Erythroblast (primary cell): ENCODE results near the gene ELOF1.

Source experiments
- DNase-seq, 2 experiments: peaks; one replicate each; lab custom pipeline; 2025; lab: John Stamatoyannopoulos, UW
- GATA1 ChIP-seq: IDR thresholded peaks from 2 replicates; pipeline ENCODE4 v1.6.1; 2011; ENCODE audit warnings: low read depth, mild to moderate bottlenecking, control low read depth, low read length, moderate library complexity
- POLR2A ChIP-seq: IDR thresholded peaks from 2 replicates; pipeline ENCODE4 v1.6.1; 2011; ENCODE audit warnings: mild to moderate bottlenecking, low read length

ELOF1 gene

GRCh38 chr19:11535792-11536595, 23.0 kb downstream of the ELOF1 start:
- TF ChIP-seq GATA1 = no peak
- peak; percentile 20 for TF ChIP-seq POLR2A
- peak; percentile 94 to 97 for DNase-seq

DNA sequence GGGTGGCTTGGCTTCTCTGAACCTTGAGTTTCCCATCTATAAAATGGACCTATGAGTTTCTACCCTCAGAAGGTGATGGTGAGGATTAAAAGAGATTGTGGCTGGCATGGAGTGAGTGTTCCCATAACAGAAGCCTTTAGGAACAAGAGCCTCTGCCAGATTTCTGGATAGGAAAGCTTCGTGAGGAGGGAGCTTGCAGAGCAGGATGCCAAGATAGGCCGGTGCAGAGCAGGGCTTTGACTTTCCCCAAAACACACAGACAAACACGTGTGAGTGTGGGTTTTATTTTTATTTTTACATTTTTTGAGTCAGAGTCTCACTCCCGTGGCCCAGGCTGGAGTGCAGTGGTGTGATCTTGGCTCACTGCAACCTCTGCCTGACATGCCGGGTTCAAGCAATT, 24.1 kb downstream of the ELOF1 start:
- no peak for DNase-seq
- TF ChIP-seq POLR2A = no peak
- no peak for TF ChIP-seq GATA1

- DNase-seq = no peak
- TF ChIP-seq POLR2A (no peak), GATA1 (no peak)
These were observed 24.5 kb downstream of the ELOF1 start for GRCh38 chr19:11534538-11534937.

DNA sequence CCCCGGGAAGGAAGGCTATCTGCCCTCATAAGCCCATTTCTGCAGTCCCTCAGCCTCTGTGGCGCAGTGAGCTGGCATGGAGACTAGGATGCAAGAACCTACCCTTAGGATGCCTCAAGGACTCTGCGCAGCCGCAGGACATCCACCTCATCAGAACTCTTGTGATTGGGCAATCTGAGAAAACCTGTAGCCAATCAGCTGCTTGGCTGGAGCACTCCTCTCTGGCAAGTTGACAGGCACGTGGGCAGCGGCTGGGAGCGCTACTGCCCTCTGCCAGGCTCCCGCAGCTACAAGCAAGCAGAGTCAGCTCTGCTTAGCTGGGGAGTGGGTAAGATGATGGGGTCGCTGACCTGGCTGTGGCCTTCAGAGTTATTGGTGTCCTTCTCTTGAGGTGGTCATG, 28.6 kb downstream of the ELOF1 start:
- TF ChIP-seq POLR2A = no peak
- no peak for TF ChIP-seq GATA1
- DNase-seq = peak; percentile 84 to 89

- peak; percentile 55 for TF ChIP-seq POLR2A
- TF ChIP-seq GATA1 = no peak
- peak; percentile 97 for DNase-seq
These were observed 30.3 kb downstream of the ELOF1 start, which contains the start of gene ECSIT for GRCh38 chr19:11528551-11529341. Gene ECSIT, minus strand, starts transcription at chr19:11529134. Its CDS starts 9,964 bp downstream, at chr19:11519170.

DNA sequence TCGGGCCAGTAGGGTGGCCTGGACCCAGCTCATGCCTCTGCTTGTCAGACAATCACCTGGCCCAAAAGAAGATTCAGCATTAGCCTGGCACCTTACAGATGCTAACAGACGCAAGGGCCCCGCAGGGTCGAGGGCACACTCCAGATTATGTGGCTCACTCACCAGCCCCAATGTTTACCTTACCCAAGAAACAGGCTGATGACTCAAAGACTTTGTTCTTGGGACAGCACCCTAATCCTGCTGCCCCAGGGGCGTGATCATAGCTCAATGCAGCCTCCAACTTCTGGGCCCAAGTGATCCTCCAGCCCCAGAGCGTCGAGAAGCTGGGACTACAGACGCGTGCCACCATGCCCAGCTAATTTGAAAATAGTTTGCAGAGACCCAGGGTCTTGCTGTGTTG, 39.9 kb downstream of the ELOF1 start:
- no peak for DNase-seq
- TF ChIP-seq POLR2A (no peak), GATA1 (no peak)

DNA sequence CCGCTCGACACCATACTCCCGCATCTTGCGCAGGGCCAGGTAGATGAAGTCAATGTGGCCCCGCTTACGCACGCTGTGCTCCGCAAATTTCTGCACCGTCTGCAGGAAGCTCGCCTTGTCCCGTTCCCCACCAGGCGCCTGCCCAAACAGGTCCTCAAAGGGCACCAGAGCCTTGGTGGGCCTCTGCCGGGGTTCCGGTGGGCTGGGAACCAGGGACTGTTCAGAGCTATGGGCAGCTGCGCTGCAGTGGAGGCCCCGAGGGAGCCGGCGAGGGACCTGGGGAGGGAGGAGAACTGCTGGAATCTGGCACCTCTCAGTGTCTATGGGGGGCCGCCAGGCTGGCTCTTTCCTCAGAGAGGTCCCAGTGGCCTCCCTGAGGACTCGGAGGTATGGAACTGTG, 45.1 kb downstream of the ELOF1 start:
- TF ChIP-seq POLR2A (no peak), GATA1 (no peak)
- DNase-seq = no peak

GRCh38 chr19:11510444-11510843, 48.6 kb downstream of the ELOF1 start:
- TF ChIP-seq POLR2A (no peak), GATA1 (no peak)
- no peak for DNase-seq

- TF ChIP-seq GATA1 (no peak), POLR2A (no peak)
- DNase-seq = no peak
These were observed 51.5 kb downstream of the ELOF1 start for GRCh38 chr19:11507370-11508078.

GRCh38 chr19:11506967-11507366, 52.1 kb downstream of the ELOF1 start:
- no peak for DNase-seq
- TF ChIP-seq POLR2A (no peak), GATA1 (no peak)

DNA sequence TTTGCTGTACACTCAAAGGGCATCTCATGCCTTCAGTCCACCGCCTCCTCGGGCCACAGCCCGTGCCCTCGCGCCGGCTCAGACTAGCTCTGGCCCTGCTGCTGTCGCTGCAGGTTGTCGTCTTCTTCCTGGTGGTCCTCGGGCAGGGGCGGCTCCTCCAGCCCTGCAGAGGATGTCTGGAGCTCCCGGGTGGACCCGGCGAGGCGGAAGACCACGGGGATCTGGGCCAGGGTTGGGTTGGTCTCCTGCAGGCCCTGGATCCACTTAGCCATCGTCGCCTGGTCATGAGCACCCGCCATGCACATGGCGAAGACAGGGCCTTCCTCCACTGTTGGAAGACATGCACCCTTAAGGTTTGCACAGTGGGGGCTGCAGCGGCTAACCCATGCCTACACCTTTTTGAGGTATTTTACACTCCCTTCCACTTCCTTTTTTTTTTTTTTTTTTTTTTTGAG, 52.9 kb downstream of the ELOF1 start:
- DNase-seq = no peak

DNA sequence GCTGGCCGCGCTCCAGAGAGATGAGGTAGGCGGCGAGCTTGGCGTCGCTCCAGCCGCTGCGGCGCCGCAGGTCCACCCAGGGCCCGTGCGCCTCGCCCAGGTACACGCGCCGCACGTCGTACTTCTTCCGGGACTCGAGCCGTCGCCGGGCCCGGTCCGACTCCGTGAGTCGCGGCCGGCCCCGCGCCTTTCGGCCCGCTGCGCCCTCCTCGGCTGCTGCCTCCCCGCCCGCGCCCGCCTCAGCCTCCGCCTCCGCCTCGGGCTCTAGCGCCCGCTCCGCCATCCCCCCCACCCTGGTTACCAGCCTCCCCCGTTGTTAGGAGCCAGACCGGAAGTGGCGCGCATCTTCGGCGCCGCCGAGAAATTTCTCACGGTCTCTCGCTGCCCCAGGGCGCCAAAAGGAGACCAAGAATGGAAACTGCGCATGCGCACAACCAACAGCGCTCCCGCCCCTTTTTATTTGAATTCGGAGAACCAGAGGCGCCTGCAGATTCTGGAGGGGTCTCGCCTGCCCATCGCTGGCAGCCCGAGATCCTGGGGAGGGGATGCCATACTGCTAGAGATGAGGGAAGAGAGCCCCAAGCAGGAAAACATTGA, 53.4 kb downstream of the ELOF1 start, which contains the start of gene ZNF653:
Gene ZNF653, minus strand, starts transcription at position 336 of the 597 bp plus-strand sequence. Its CDS starts 53 bp downstream, at position 283.
- DNase-seq = peak; percentile 96 to 97
- TF ChIP-seq GATA1 = no peak
- peak; percentile 64 for TF ChIP-seq POLR2A

More for the DNA sequence above, 52.9 kb downstream of the ELOF1 start:
- TF ChIP-seq POLR2A = no peak
- TF ChIP-seq GATA1 = no peak

GRCh38 chr19:11505032-11505503, 54.0 kb downstream of the ELOF1 start:
- TF ChIP-seq POLR2A = no peak
- TF ChIP-seq GATA1 = no peak
- peak; percentile 96 to 97 for DNase-seq
